Nephron progenitor cell (in vitro differentiated cells): ENCODE results near the gene RNF175.
"Not testable (repeated sequence)": the region's sequence is repeated elsewhere in the genome, so short reads cannot be mapped to it uniquely, and the experiment has no call there.

Source experiments
- DNase-seq: peaks from one replicate; pipeline ENCODE4 v3.0.0; 2021
- H3K27ac Mint-ChIP-seq: 2 replicates; pipeline ENCODE4 v1.8.0; 2021; ENCODE audit warnings: mild to moderate bottlenecking, moderate library complexity, mixed read lengths
- H3K27me3 Mint-ChIP-seq: 2 replicates; pipeline ENCODE4 v1.8.0; 2021; ENCODE audit warnings: mild to moderate bottlenecking, low read depth, mixed read lengths; ENCODE audit not compliant: poor library complexity
- H3K36me3 Mint-ChIP-seq: 2 replicates; pipeline ENCODE4 v1.8.0; 2021; ENCODE audit warnings: low read depth, mixed read lengths
- H3K4me1 Mint-ChIP-seq: 2 replicates; pipeline ENCODE4 v1.8.0; 2021; ENCODE audit warnings: mixed read lengths
- H3K4me3 Mint-ChIP-seq: 2 replicates; pipeline ENCODE4 v1.8.0; 2021; ENCODE audit warnings: mild to moderate bottlenecking, moderate library complexity, mixed read lengths
- H3K9me3 Mint-ChIP-seq: 2 replicates; pipeline ENCODE4 v1.8.0; 2021; ENCODE audit warnings: mild to moderate bottlenecking, moderate library complexity, mixed read lengths
- CTCF ChIP-seq: fragments of 200-600 bp; sonication (generic); IDR thresholded peaks from 2 replicates; pipeline ENCODE4 v1.5.0; 2021; ENCODE audit warnings: antibody characterized with exemption

Gene RNF175

DNA sequence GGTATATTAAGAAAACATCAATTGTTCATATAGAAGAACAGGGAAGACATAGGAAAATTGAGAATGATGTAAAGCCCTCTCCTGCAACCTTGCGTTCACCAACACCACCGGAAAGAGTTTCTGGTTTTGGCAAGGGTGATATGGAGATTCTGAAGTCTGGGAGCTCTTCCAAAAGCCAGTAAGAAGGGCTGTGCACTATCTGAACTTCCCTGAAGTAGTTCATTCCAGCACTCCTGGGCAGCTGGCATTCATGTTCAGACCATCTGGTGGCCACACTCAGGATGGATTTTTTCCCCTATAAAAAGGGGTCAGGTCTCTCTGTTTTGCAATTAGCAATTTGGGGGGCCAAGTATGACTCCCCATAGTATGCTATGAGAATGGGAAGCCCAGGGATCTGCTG, 91.2 kb downstream of the RNF175 start:
- peaks cover 18% of the 10 kb centered on the region for H3K27me3 Mint-ChIP-seq
- TF ChIP-seq CTCF: no peak
- DNase-seq: no peak
- peaks cover 12% of the 10 kb centered on the region for H3K9me3 Mint-ChIP-seq
- H3K4me1 Mint-ChIP-seq: no peaks in the 10 kb centered on the region
- H3K27ac Mint-ChIP-seq: no peak overlapping the region
- H3K4me3 Mint-ChIP-seq: no peak overlapping the region
- H3K36me3 Mint-ChIP-seq: no peaks in the 10 kb centered on the region

- H3K4me1 Mint-ChIP-seq, H3K4me3 Mint-ChIP-seq, DNase-seq, H3K36me3 Mint-ChIP-seq, H3K27ac Mint-ChIP-seq: not testable (repeated sequence)
- peaks cover 26% of the 10 kb centered on the region for H3K27me3 Mint-ChIP-seq
- H3K9me3 Mint-ChIP-seq: peaks cover 26% of the 10 kb centered on the region
Observed at GRCh38 chr4:153666505-153666904, 93.3 kb downstream of the RNF175 start.

DNA sequence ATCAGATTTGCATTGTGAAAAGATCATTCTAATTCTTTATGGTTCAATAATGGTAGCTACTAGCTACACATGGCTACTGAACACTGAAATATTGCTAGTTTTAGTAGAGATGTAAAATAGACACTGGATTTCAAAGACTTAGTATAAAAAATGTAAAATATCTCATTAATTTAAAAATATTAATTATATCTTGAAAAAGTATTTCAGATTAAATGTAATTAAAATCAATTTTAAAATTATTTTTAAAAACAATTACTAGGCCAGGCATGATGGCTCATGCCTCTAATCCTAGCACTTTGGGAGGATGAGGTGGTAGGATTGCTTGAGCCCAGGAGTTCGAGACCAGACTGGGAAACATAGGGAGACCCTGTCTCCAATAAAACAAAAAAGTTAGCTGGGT, 96.2 kb downstream of the RNF175 start:
- Mint-ChIP-seq H3K27ac (no peak overlapping the region), H3K4me1 (no peaks in the 10 kb centered on the region), H3K9me3 (peaks cover 26% of the 10 kb centered on the region), H3K36me3 (no peaks in the 10 kb centered on the region), H3K4me3 (no peak overlapping the region), H3K27me3 (peaks cover 23% of the 10 kb centered on the region)
- no peak for DNase-seq
- no peak for TF ChIP-seq CTCF

GRCh38 chr4:153661908-153662307, 97.9 kb downstream of the RNF175 start:
- Mint-ChIP-seq H3K27me3 (peaks cover 19% of the 10 kb centered on the region), H3K27ac (no peak overlapping the region), H3K36me3 (no peaks in the 10 kb centered on the region), H3K9me3 (peaks cover 26% of the 10 kb centered on the region), H3K4me1 (no peaks in the 10 kb centered on the region), H3K4me3 (no peak overlapping the region)
- TF ChIP-seq CTCF: no peak
- DNase-seq: no peak

GRCh38 chr4:153661215-153661822, 98.5 kb downstream of the RNF175 start:
- H3K4me3 Mint-ChIP-seq: no peak overlapping the region
- DNase-seq: no peak
- H3K9me3 Mint-ChIP-seq: peaks cover 26% of the 10 kb centered on the region
- TF ChIP-seq CTCF: no peak
- H3K27ac Mint-ChIP-seq: no peak overlapping the region
- H3K4me1 Mint-ChIP-seq: no peaks in the 10 kb centered on the region
- H3K36me3 Mint-ChIP-seq: no peaks in the 10 kb centered on the region
- peaks cover 19% of the 10 kb centered on the region for H3K27me3 Mint-ChIP-seq
